ENCODE measurements around the gene MYBBP1A.

The MYBBP1A gene

GRCh38 chr17:4498461-4499397 lies 56.5 kb downstream of the MYBBP1A start, which contains the start of gene SPNS2:
SPNS2 (plus strand) TSS chr17:4498881; CDS start chr17:4499048, 167 bp downstream.
- POLR2A ChIA-PET = no interaction called here
- H3K4me3 ChIP-seq (ENCODE audit: low read depth, low read length) = peak within 1 kb of the TSS; percentile 15; the same call in 1 of the 2 replicates
- CTCF ChIA-PET = interaction anchor here (1.5 kb wide), 1 partner anchor 68 kb away, joined by 4 read pairs; no protein-coding TSS in a partner anchor
- no peak for DNase-seq (ENCODE audit: low read depth, low spot score)
- no peak for TF ChIP-seq CTCF (IDR thresholded peaks at IDR 0.05; ENCODE audit: insufficient read depth, low read length, missing control alignments)

- TF ChIP-seq CTCF (IDR thresholded peaks at IDR 0.05; ENCODE audit: insufficient read depth, low read length, missing control alignments) = no peak
- no peak overlapping the region for H3K4me3 ChIP-seq (ENCODE audit: low read depth, low read length)
- POLR2A ChIA-PET = interaction anchor here (1.4 kb wide), 1 partner anchor 12 kb away, joined by 4 read pairs; no protein-coding TSS in a partner anchor
- no peak for DNase-seq (ENCODE audit: low read depth, low spot score)
- CTCF ChIA-PET = no interaction called here
Measured at GRCh38 chr17:4497101-4497824, 57.9 kb downstream of the MYBBP1A start.

GRCh38 chr17:4492721-4493561 lies 62.2 kb downstream of the MYBBP1A start:
- POLR2A ChIA-PET = no interaction called here
- CTCF ChIA-PET = no interaction called here
- no peak for DNase-seq (ENCODE audit: low read depth, low spot score)
- H3K4me3 ChIP-seq (ENCODE audit: low read depth, low read length) = no peak overlapping the region
- TF ChIP-seq CTCF (IDR thresholded peaks at IDR 0.05; ENCODE audit: insufficient read depth, low read length, missing control alignments) = no peak

GRCh38 chr17:4490637-4491061 lies 64.5 kb downstream of the MYBBP1A start:
- ChIA-PET POLR2A (no interaction called here), CTCF (interaction anchor here (0.6 kb wide), 1 partner anchor 600 kb away, joined by 3 read pairs; no protein-coding TSS in a partner anchor)
- TF ChIP-seq CTCF (IDR thresholded peaks at IDR 0.05; ENCODE audit: insufficient read depth, low read length, missing control alignments) = no peak
- H3K4me3 ChIP-seq (ENCODE audit: low read depth, low read length) = no peak overlapping the region
- no peak for DNase-seq (ENCODE audit: low read depth, low spot score)

- H3K4me3 ChIP-seq (ENCODE audit: low read depth, low read length) = no peak overlapping the region
- ChIA-PET CTCF (no interaction called here), POLR2A (no interaction called here)
- no peak for DNase-seq (ENCODE audit: low read depth, low spot score)
- no peak for TF ChIP-seq CTCF (IDR thresholded peaks at IDR 0.05; ENCODE audit: insufficient read depth, low read length, missing control alignments)
Measured at GRCh38 chr17:4490109-4490591, 65.0 kb downstream of the MYBBP1A start.

All from AG04449 (cell line).